HG03108 (cell line): ENCODE data around the gene TWIST2.

ENCODE experiments used
- ATAC-seq: cut with Tn5 transposase; IDR thresholded peaks from one replicate; pipeline ENCODE4 v1.9.1; 2021; ENCODE audit warnings: moderate library complexity; ENCODE audit not compliant: unreplicated experiment

TWIST2 gene

GRCh38 chr2:238916176-238916874 is 68.4 kb downstream of the TWIST2 start:
- no peak for ATAC-seq

GRCh38 chr2:238916875-238917590 is 69.1 kb downstream of the TWIST2 start:
- no peak for ATAC-seq

- ATAC-seq, result no peak
Observed at GRCh38 chr2:238919307-238919706, 71.4 kb downstream of the TWIST2 start.

DNA sequence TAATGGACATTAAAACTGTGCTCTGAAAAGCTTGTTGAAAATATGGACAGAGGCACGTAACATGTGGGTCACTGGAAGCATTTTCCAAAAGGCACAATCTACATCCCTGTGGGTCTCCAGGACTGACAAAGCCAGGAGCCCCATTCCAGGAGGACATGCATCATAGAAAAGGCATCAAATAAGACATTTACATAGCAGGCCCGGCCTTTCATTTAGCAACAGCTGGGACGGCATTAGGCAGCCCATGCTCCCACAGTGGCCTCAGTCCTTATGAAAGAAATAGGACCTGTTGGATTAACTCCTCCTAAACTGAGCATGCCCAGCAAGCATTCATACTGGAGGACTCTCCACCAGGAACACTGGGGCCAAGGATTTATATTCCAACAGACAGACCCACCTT is 72.2 kb downstream of the TWIST2 start:
- no peak for ATAC-seq

DNA sequence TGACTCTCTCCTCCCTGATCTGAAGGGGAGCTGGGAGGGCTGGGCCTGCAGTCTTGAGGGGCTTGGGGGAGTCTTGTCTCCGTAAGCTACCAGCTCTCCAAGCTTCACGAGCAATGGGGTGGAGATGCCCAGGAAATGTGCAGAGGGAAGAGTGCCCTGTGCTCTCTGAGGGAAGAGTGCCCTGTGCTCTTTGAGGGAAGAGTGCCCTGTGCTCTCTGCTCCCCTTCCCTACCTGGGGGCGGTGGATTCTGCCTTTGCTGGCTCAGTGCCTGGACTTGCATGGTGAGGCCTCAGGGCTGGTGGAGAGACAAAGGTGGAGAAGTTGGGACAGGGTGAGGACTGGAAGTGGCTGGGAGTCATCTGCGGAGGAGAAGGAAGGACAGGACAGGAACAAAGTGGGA is 72.7 kb downstream of the TWIST2 start:
- ATAC-seq, result no peak

DNA sequence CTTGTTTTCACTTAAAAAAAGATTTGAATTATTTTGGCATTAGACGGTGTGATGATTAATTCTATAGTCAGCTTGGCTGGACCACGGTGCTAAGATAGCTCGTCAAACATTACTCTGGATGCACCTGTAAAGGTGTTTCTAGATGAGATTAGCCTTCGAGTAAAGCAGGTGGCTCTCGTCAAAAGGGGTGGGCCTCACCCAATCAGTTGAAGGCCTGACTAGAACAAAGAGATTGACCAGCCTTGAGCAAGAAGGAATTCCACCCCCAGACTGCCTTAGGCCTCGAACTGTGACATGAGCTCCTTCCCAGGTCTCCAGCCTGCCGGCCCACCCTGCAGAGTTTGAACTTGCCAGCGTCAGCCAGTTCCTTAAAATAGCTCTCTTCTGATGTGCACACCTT is 73.4 kb downstream of the TWIST2 start:
- no peak for ATAC-seq

GRCh38 chr2:238921681-238922319 is 73.9 kb downstream of the TWIST2 start:
- no peak for ATAC-seq

DNA sequence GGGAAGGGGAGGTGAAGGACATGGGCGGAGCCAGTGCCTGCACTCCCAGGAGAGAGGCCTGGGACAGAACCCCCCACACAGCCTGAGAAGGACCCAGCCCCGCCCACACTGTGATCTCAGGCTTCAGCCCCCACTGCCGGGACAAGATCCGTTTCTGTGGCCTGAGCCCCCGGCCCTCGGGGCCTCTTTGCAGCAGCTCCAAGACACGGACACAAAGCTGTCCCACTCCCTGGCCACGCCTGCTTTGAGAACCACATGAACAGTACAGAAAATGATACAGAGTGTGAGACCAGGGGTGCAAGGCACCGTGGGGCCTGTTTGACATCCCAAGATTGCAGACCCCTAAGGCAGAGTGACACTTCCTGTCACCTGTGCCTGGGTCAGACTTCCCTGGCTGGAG is 74.5 kb downstream of the TWIST2 start:
- ATAC-seq, result no peak

DNA sequence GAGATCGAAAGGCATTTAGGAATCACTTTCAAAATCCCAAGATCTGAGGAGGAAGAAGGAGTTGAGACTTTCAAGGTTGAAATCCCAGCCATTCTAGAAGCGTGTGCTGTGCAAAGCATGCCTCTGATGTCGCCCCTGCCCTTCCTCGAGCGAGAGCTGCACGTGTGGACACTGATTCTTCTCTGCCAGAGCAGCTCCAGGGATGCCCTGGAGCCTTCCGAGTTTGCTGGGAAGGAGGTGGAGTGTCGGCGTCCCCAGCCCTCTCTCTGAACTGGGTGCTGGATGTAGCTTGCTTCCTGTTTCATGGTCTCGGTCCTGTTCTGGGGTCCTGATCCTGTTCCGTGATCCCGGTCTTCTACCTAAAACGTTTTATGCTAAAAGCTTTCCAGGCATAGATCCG is 76.1 kb downstream of the TWIST2 start:
- ATAC-seq, result no peak

DNA sequence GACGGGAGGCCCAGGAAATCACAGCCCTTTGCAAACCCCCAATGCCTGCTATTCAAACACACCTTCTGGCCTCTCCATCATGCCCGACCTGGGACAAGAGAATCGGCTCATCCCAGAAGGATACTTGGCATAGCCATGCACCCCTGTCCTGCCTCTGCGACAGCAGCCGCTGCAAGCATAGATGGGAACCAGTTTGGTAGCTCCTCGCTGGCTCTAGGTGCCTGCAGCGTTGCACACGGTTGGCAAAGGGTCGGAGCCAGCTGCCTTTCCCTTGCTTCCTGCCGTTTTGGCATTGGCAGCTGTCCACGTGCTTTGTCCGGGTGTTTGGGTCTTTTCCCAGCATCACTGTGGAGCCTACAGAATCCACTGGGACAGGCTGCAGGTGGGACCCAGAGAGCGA is 76.9 kb downstream of the TWIST2 start:
- no peak for ATAC-seq

DNA sequence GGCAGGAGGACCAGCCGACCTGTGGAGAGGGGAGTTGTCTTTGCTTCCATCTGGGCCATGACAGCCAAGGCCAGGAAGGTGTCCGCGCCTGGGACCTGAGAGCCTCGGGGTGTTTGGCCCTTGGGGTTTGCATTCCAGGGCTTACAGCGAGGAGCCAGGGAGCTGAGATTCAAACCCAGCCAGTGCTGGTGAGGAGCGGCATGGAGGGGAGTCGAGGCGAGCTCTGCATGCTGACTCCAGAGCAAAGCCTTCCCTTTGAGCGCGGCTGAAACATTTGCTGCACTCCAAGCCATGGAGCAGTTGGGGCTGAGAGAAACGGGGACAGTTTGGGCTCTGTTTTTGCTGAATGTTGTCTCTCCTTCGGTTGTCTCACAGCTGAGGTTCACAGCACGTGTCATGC is 77.4 kb downstream of the TWIST2 start:
- ATAC-seq, result no peak

- ATAC-seq, result no peak
Observed at GRCh38 chr2:238925816-238926521, 78.1 kb downstream of the TWIST2 start.

DNA sequence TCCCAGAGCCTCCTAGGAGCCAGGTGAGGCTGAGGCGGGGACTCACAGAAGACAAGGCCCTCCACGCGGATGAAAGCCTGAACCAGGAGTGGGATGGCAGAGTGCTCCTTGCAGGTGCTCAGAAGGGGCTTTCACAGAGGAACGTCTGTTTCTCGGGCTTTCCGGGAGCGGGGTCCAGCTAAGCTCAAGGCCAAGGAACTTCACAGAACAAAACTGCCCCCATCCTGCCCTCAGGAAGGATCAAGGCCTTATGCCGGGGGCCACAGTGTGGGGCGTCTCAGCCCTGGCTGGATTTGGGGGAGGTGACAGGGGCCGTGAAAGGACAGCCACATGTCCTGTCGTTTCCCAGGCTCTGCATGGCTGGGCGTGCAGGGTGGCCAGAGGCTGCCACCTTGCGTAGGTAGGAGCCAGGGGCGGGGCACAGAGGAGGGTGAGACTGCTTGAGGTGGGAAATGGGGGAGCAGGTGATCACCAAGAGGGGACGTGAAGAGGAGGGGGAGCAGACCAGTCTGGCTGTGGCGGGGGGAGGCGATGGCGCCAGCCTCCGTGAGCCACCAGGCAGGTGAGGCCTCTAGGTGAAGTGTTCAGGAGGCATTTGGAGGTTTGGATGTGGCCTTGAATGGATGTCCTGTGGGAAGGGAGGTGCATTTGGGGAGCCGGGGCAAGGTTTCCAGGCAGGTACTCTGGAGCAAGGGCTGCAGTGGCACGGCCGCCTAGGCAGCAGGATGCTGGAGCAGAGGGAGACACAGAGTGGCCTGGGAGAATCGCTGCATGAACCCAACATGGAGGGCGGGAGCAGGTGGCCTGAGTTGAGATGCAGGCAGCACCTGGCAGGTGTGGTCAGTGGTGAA is 79.1 kb downstream of the TWIST2 start:
- ATAC-seq, result no peak

DNA sequence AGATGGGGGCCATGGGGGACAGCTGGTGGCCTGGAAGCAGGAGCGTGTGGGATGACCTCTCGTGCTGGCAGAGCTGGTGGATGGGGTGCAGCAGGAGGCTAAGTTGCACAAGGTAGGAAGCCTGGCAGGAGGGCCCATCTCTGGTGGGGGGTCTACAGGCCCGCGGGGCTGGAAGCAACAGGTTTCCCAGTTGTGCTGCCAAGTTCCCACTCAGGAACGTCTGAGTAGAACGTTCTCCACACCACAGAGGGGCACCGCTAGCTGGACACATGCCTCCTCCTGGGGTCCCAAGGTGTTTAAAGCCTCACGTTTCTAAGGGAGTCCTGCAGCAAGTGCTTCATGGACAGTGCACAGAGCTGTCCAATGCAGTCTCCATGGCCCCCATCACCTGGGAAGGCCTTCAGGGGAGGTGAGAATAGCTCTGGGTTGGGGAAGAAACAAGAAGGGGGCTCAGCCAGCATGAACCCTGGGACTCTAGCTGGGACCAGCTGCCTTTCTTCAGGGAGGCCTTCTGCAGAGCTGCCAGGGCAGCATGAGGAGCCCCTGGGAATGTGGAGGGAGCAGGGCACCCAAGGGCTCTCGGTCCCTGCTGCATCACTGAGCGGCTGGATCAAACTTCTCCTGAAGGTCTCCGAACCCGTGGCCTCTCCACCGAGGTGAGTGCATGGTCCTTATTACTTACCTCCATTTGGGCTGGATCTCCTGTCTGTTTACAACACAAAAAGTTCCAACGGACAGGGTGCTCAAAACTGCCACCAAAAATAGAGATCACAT is 80.0 kb downstream of the TWIST2 start:
- no peak for ATAC-seq

DNA sequence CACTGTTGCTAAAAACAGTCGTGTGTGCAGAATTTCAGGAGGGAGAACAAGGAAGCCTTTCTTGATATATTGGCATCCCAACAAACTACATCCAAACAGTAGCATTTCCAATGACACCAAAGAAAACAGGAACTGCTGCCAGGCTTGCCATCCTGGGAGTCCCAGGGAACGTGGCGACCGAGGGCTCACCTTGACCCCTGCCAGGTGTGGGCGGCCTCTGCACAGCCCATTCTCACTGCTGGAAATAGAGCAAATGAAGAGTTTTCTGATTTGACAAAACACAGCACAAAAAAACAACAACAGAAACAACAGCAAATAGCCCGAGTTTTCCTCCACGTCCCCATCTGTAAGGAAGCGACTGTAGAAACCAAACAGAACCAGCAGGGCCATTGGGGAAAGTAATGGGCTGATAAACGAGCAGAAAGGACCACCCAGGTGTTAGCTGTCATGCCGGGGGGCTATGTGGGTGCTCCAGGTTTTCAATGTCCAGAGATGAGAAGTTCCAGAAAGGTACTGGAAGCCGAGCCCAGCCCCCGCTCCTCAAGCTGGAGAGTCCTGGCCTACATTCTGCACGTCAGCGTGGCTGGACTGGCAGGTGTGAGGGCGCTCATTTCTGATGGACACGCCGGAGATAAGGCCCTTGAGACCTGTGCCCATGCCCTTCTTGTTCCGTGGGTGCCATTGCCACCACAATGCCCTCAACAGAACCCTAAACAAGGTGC is 80.8 kb downstream of the TWIST2 start:
- ATAC-seq, result no peak

DNA sequence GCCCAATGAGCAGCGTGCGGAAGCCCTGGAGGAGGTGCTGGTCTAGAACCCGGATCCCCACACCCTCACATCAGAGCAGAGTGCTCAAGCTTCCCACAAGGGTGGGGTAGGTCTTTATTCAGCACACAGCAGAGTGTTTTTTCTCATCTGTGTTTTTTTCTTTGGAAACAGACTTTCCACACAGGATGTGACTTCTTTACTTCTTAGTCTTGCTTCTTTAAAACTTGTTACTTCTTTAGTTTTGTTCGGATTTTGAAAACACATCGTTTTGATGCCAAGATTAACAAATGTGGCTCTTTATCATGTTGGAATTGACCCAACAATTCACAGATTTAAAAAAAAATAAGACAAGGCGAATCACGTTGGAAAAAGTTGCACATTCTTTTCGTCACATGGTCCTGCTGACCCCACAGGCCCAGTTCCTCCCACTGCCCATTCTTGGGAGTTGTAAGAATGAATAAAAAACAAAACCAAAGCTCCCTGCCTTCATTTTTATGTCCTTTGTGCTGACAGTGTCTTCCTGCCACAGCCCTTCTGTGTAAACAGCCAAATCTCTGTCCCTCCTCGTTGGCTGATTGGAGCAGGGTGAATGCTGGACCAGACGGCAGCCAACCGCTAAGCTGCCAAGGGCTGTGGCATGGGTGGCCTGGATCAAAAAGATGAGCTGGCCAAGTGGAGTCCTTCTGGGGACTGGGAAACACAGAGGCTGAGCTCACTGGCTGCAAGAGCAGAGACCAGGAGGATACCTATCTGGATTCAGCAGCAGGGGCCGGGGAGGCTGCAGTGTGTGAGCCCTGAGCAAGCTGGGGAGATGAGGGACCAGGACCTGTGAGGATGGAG is 81.6 kb downstream of the TWIST2 start:
- ATAC-seq, result no peak

GRCh38 chr2:238930216-238930615 is 82.3 kb downstream of the TWIST2 start:
- ATAC-seq, result no peak
